Measurements from ENCODE around the gene TMC1.

The TMC1 gene

DNA sequence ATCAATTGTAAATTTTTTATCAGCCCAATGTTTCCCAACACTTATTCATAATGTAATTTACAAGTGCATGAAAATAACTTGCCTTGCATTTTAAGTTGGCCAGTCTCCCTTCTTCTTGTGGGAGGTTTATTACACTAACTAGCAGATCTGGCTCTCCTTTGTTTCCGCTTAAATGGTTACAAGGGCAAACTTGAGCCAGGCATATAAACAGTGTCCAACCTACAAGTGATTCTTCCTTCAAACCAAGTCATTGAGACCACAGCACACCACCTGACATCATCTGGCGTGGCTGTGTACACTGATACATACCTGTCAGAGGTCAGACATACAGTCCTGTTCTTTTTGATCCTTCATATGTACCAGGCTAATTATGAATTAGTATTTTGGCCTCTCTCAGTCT lies 351.3 kb downstream of the TMC1 start:
- no peak for DNase-seq (ENCODE audit: low read depth in 2 of 2)

DNA sequence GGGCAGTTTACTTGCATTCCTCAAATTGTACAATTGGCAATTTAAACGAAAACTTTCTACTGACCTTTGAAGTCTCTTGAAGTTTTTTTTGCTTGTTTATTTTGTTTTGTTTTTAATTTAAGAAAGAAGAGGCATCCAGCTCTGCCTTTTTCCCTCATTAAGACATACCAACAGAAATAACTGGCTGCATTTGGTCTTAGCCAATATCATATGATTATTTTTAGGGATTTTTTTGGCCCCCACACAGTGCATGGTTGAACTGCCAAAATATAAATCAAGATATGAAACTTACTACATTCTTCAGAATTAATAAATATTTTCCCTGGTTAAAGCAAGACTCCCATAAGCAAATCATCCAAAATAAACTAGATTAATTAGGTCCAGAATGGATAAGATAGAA lies 352.0 kb downstream of the TMC1 start:
- no peak for DNase-seq (ENCODE audit: low read depth in 2 of 2)

DNA sequence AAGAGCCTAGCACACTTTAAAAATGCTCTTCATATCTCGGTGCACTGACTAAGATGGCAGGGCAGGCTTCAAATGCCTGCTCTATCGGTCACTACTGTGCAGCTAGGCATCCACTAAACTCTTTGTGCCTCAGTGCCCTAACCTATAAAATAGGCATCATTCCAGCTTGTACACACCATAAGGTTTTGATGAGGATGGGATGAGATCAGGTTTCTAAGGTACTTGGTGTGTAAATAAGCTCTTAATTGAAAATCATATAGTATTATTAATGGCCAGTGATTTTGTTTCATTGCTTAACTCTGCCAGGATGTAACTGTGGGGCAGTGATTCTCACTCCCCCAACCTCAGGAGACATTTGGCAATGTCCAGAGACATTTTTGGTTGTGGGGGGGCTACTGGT lies 352.9 kb downstream of the TMC1 start:
- DNase-seq (ENCODE audit: low read depth in 2 of 2), result no peak

DNA sequence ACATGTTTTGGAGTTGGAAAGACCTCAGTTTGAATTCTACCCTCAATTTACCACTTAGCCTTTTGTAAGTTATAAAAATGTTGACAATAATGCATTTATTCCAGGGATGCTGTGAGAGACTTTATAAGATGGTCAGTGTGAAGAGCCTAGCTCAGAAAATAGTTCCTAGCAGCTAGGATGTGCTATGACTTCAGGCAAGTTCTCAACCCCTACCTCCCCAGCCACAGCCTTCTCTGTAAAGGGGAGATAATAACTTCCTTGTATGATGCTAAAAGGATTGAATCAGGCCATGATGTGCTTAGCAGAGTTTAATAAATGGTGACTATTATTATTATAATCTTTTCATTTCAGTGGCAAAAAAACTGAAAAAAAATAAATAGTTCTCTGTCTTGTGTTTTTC lies 353.8 kb downstream of the TMC1 start:
- DNase-seq (ENCODE audit: low read depth in 2 of 2), result no peak

DNA sequence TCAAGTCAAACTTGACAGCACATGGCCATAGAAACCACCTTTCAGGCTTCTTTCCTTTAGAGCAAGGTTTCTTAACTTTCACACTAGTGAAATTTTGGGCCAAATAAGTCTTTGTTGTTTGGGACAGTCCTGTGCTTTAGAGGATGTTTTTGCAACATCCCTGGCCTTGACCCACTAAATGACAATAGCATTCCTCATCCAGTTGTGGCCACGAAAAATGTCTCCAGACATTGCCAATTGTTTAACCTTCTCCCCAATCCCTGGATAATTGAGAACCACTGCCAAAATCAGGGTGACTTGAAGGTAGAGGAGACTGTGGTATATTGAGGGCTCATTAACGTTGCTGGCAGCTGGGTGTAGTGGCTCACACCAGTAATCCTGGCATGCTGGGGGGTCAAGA lies 359.4 kb downstream of the TMC1 start:
- no peak for DNase-seq (ENCODE audit: low read depth in 2 of 2)

DNA sequence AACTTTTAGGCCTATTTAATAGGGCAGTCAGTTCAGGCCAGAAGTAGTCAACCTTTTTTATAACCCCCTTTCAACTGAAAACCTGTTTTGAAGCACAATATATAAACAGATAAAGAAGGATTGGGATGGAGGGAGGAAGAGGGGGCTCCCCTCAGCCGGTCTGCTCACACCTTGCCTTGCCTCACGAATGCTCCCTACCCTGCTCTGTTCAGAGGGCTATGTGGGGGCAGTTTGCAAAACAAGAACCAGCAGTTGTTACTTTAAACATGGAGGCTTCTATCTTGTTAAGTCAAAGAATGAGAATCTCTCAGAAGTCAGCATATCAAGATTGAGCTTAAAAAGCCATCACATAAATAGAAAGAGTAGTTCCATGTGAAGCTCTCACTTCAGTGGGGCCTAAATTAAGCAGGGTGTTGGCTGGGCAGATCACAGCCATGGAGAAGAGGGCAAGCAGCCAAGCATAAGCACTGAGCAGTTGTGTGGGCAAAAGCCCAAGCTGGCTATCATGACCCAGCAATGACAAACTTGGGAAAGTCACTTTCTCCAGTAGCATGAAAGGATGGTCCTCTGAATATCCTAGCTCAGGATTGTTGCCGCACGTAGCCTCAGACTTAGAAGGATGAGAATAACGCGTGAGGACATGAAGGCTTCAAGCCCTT lies 360.8 kb downstream of the TMC1 start:
- DNase-seq (ENCODE audit: low read depth in 2 of 2), result no peak

DNA sequence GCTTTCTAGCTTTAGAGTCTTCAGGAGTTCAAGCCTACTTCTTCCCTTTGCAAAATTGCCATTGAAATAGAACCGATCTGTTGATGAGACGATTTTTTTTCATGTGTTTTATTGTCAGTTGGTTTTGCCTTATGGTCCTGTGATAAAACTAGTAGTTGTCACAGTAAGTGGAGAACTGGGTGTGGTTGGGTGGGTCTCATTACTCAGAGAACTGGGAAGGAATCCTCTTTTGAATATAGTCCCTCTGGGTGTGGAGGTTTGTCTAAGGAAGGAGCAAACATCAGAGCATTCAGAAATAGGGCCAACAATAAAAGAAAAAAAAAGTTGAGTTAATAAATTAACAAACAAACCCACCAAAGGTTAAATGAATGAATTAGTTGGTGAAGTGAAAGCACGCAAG lies 362.5 kb downstream of the TMC1 start:
- no peak for DNase-seq (ENCODE audit: low read depth in 2 of 2)

DNA sequence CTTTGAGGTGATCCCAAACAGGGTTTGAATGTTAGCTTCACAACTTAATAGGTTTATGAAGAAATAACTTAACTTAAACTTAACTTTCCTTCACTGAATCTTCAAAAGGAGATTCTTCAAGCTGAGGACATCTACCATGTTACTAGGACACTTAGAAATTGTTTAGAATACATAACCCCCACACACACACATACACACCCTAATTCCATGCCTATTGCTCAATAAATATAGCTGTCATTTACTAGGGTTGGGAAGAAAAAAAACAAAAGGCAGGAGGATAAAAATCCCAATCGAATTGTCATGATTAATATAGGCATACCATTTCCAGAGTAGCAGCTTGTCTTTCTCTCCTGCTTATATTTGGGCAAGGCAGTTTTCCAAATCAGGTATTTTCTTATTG lies 363.1 kb downstream of the TMC1 start:
- DNase-seq (ENCODE audit: low read depth in 2 of 2), result no peak

All from activated CD4-positive, alpha-beta T cell treated with anti-CD3 and anti-CD28 coated beads for 24 hours (primary cell).